WTC11 (cell line): ENCODE measurements around the gene ATP2B3.

ENCODE experiments used
- CTCF ChIP-seq: fragments of 200-600 bp; IDR thresholded peaks from 2 replicates; pipeline ENCODE4 v1.8.0; 2022; ENCODE audit warnings: antibody characterized with exemption
- FOXK1 ChIP-seq: sonication (generic); formaldehyde crosslinking; IDR thresholded peaks from 2 replicates; pipeline ENCODE4 v1.8.0; 2022; ENCODE audit warnings: mild to moderate bottlenecking, moderate library complexity, missing genetic modification reagents
- KAT7 ChIP-seq: sonication (generic); formaldehyde crosslinking; IDR thresholded peaks from 2 replicates; pipeline ENCODE4 v1.8.1; 2023; ENCODE audit warnings: missing genetic modification reagents, mild to moderate bottlenecking, borderline replicate concordance
- NR1H2 ChIP-seq: sonication (generic); formaldehyde crosslinking; IDR thresholded peaks from 2 replicates; pipeline ENCODE4 v1.9.0; 2021; ENCODE audit warnings: mild to moderate bottlenecking, moderate library complexity, missing genetic modification reagents
- SP1 ChIP-seq: sonication (generic); formaldehyde crosslinking; conservative IDR thresholded peaks from 2 replicates; pipeline ENCODE4 v1.8.1; 2022; ENCODE audit warnings: missing genetic modification reagents
- TP53 ChIP-seq: sonication (generic); formaldehyde crosslinking; IDR thresholded peaks from 2 replicates; pipeline ENCODE4 v1.8.1; 2023; ENCODE audit warnings: mild to moderate bottlenecking, missing genetic modification reagents
- USF1 ChIP-seq: sonication (generic); formaldehyde crosslinking; IDR thresholded peaks from 2 replicates; pipeline ENCODE4 v1.8.0; 2022; ENCODE audit warnings: mild to moderate bottlenecking, missing genetic modification reagents
- ZNF138 ChIP-seq: sonication (generic); formaldehyde crosslinking; conservative IDR thresholded peaks from 2 replicates; pipeline ENCODE4 v1.8.1; 2022; ENCODE audit warnings: mild to moderate bottlenecking, moderate library complexity, missing genetic modification reagents

- TF ChIP-seq CTCF (no peak), ZNF138 (no peak), TP53 (no peak), NR1H2 (no peak), SP1 (CRISPR knock-in tag) (no peak), FOXK1 (no peak), KAT7 (no peak), USF1 (CRISPR knock-in tag) (no peak)
Observed at GRCh38 chrX:153477364-153477857, 40.0 kb upstream of the ATP2B3 start.
